B cell (primary cell): ENCODE results near the gene SFXN5. TPM values are rescaled to one million over a fixed set of nuclear protein-coding genes. Genes with fewer than 3 reads are reported as not detected.

ENCODE experiments used
- ATAC-seq: fragments of 200-7000 bp; cut with Tn5 transposase; one replicate; pipeline ENCODE4 v1.10.0; 2021; ENCODE audit warnings: low read depth, mild to moderate bottlenecking, moderate number of reproducible peaks, moderate library complexity
- CTCF ChIA-PET: fragments of 350-600 bp; sonication (Branson Sonifier 250); formaldehyde crosslinking; loops from one replicate; lab custom pipeline; 2021; ENCODE audit warnings: antibody characterized with exemption, inconsistent platforms; lab: Charles Lee
- POLR2A ChIA-PET: fragments of 350-600 bp; sonication (Branson Sonifier 250); formaldehyde crosslinking; loops from one replicate; lab custom pipeline; 2021; ENCODE audit warnings: antibody characterized with exemption; lab: Charles Lee
- DNase-seq: peaks from one replicate; pipeline ENCODE4 v3.0.0; 2013
- H2AFZ ChIP-seq: 2 replicates; pipeline ENCODE4 v1.6.1; 2012; ENCODE audit warnings: mild to moderate bottlenecking, low read depth, low read length; ENCODE audit not compliant: insufficient read depth, poor library complexity, severe bottlenecking
- H3K27ac ChIP-seq, 2 donors: 1 replicate in 1 of 2; 2 replicates in 1 of 2; pipeline ENCODE4 v1.5.1; 2012 to 2013; ENCODE audit warnings: low read length in 2 of 2, mild to moderate bottlenecking in 2 of 2, moderate library complexity in 1 of 2
- H3K27me3 ChIP-seq, 4 experiments: fragments of 200-600 bp in 1 of 4; sonication (generic) in 1 of 4; replicated peaks in 1 of 4; 1 replicate in 2 of 4; 2 replicates in 2 of 4; pipeline versions ENCODE4 v1.6.1 to v1.7.0; 2013 to 2016; ENCODE audit warnings: low read length in 3 of 4, mild to moderate bottlenecking in 2 of 4, mixed read lengths in 1 of 4, moderate library complexity in 1 of 4; ENCODE audit not compliant: insufficient read depth in 4 of 4, control insufficient read depth in 3 of 4; ENCODE audit errors: control extremely low read depth in 1 of 4
- H3K36me3 ChIP-seq, 2 experiments: replicated peaks in 1 of 2; 1 replicate in 1 of 2; 2 replicates in 1 of 2; pipeline versions ENCODE4 v1.6.1 to v1.7.1; 2013; ENCODE audit warnings: low read length in 1 of 2; ENCODE audit not compliant: insufficient read depth in 2 of 2, control insufficient read depth in 1 of 2; ENCODE audit errors: control extremely low read depth in 1 of 2, extremely low read depth in 1 of 2
- H3K4me1 ChIP-seq, 2 donors: fragments of 200-600 bp in 1 of 2; sonication (generic) in 1 of 2; 1 replicate in 1 of 2; 2 replicates in 1 of 2; pipeline versions ENCODE4 v1.5.1 to v1.6.1; 2013 to 2017; ENCODE audit warnings: low read length in 2 of 2; ENCODE audit not compliant: control insufficient read depth in 2 of 2, insufficient read depth in 2 of 2
- H3K4me2 ChIP-seq: replicated peaks from 2 replicates; pipeline ENCODE3; 2012; ENCODE audit warnings: mild to moderate bottlenecking, low read depth, low read length; ENCODE audit not compliant: poor library complexity, severe bottlenecking
- H3K4me3 ChIP-seq, 5 experiments: fragments of 200-600 bp in 1 of 5; sonication (generic) in 1 of 5; 1 replicate in 3 of 5; 2 replicates in 2 of 5; pipeline versions ENCODE4 v1.5.1 to v1.7.0; 2011 to 2016; ENCODE audit warnings: low read length in 4 of 5, mild to moderate bottlenecking in 4 of 5, low read depth in 2 of 5, control low read depth in 1 of 5, moderate library complexity in 1 of 5; ENCODE audit not compliant: insufficient read depth in 1 of 5; ENCODE audit errors: control extremely low read depth in 1 of 5, extremely low read depth in 1 of 5
- H3K79me2 ChIP-seq: fragments of 200-600 bp; sonication (generic); one replicate; pipeline ENCODE4 v1.6.0; 2016; ENCODE audit warnings: low read length; ENCODE audit not compliant: control insufficient read depth, insufficient read depth
- H3K9ac ChIP-seq: fragments of 200-600 bp; sonication (generic); 2 replicates; pipeline ENCODE4 v1.6.1; 2017; ENCODE audit warnings: mild to moderate bottlenecking, low read length, moderate library complexity
- H3K9me3 ChIP-seq, 3 donors: one replicate each; pipeline versions ENCODE4 v1.6.1 to v1.7.1; 2013; ENCODE audit warnings: low read length in 2 of 3; ENCODE audit not compliant: control insufficient read depth in 2 of 3, insufficient read depth in 1 of 3; ENCODE audit errors: control extremely low read depth in 1 of 3
- H4K20me1 ChIP-seq: 2 replicates; pipeline ENCODE4 v1.6.0; 2012; ENCODE audit warnings: mild to moderate bottlenecking, low read length; ENCODE audit not compliant: insufficient read depth, control insufficient read depth, poor library complexity, severe bottlenecking
- H3K27ac Mint-ChIP-seq: one replicate; pipeline ENCODE4 v1.8.0; 2021; ENCODE audit warnings: mixed read lengths
- H3K27me3 Mint-ChIP-seq: one replicate; pipeline ENCODE4 v1.8.0; 2021; ENCODE audit warnings: mixed read lengths
- H3K4me1 Mint-ChIP-seq: one replicate; pipeline ENCODE4 v1.8.0; 2021; ENCODE audit warnings: mixed read lengths
- H3K4me3 Mint-ChIP-seq: one replicate; pipeline ENCODE4 v1.8.0; 2021; ENCODE audit warnings: mixed read lengths
- H3K9me3 Mint-ChIP-seq: one replicate; pipeline ENCODE4 v1.8.0; 2022; ENCODE audit warnings: mixed read lengths; ENCODE audit not compliant: insufficient read depth
- CTCF ChIP-seq: fragments of 200-600 bp; IDR thresholded peaks from one replicate; pipeline ENCODE4 v1.8.0; 2022; ENCODE audit warnings: antibody characterized with exemption, mild to moderate bottlenecking
- EZH2 ChIP-seq: IDR thresholded peaks from 2 replicates; pipeline ENCODE4 v1.6.1; 2012; ENCODE audit warnings: borderline replicate concordance, low read depth, mild to moderate bottlenecking, moderate library complexity, low read length; ENCODE audit not compliant: insufficient read depth, poor library complexity, severe bottlenecking
- WGBS: methylation state at CpG from one replicate; pipeline ENCODE4 v1.1.5; 2013; ENCODE audit warnings: missing lambda C conversion rate; ENCODE audit not compliant: insufficient coverage; 5-methylcytosine and 5-hydroxymethylcytosine counted together
- intact Hi-C: fragments of 100-400 bp; cut with micrococcal nuclease; formaldehyde crosslinking; loops from one replicate; pipeline ENCODE4 v1.10.0; 2022
- polyA plus RNA-seq: library from polyadenylated mRNA; depleted of rRNA; stranded (reverse); fragments of >200 nt; gene quantifications from 2 replicates; pipeline ENCODE4 v1.2.3, GENCODE V29; 2012
- total RNA-seq, 2 donors: library from RNA; stranded (reverse); fragments of 120-200 nt in 1 of 2; gene quantifications; 1 replicate in 1 of 2; 2 replicates in 1 of 2; pipeline versions ENCODE4 v1.2.3 to v1.2.4, GENCODE V29; 2013 to 2022

The SFXN5 gene
- total and polyA plus RNA-seq, 2 donors (not counting 1 experiment from before 2014, with no cell fraction given): 8.0 to 16.9 TPM

DNA sequence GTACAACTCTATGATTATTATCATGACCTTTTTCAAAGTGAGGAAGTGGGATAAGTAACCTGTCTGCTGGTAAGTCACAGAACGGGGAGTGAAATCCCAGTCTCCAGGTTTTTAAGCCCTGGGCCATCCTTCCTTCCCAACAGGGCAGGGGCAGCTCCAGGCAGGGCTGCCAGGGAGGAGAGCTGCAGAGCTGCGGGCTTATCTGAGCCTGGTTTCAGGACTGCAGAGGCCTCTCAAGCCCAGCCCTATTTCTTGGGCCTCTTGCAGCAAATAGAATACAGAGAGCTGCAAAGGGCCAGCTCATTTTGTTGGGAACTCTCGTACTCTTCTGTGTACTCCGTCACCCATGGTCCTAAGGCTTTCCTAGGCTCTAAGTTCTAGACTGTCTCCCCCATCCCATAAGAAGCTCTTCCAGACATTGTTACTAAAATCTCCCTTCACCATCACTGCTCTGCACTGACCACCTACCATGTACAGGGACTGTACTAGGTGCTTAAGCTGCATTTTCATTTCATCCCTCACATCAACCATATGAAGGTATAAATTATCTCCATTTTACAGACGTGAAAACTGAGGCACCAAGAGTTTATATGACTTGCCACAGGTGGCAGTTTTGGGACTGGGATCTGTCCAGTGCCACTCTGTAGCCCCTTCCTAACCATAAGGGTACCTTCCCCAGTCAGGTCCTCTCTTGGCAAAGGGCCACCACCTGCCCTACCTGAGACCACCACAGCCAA, 38.1 kb upstream of the SFXN5 start:
- H3K36me3 ChIP-seq: no peaks in the 10 kb centered on the region

More for the DNA sequence above, 38.1 kb upstream of the SFXN5 start:
- peaks cover 17% of the 10 kb centered on the region in 2 donors for H3K4me1 ChIP-seq
- ATAC-seq: no peak
- Mint-ChIP-seq H3K4me1 (peaks cover 8% of the 10 kb centered on the region), H3K27me3 (peaks cover 3% of the 10 kb centered on the region), H3K4me3 (no peak overlapping the region), H3K27ac (no peak overlapping the region), H3K9me3 (no peaks in the 10 kb centered on the region)
- no peak overlapping the region for H3K9ac ChIP-seq
- intact Hi-C loops: loop anchor here (5.0 kb wide), 3 partner anchors 123 to 1543 kb away; partner anchors contain the start of genes CCT7, EMX1, PRADC1 and SEMA4F
- WGBS: 92% methylated on average over 4 of the region's 5 CpGs
- H3K27me3 ChIP-seq: peaks cover 0 to 23% (median 8%) of the 10 kb centered on the region in 4 experiments
- no peak for DNase-seq
- H3K79me2 ChIP-seq: no peaks in the 10 kb centered on the region
- CTCF ChIA-PET: interaction anchor here (0.8 to 1.9 kb wide), 3 partner anchors 10 to 68 kb away, joined by 3 to 4 read pairs (median 3); no protein-coding TSS in a partner anchor
- H3K4me2 ChIP-seq: no peak overlapping the region
- no peak overlapping the region for H3K4me3 ChIP-seq
- no peaks in the 10 kb centered on the region for H4K20me1 ChIP-seq
- no peak for TF ChIP-seq CTCF
- no peak for TF ChIP-seq EZH2
- no peak overlapping the region for H3K27ac ChIP-seq
- POLR2A ChIA-PET: no interaction called here
- no peak overlapping the region for H2AFZ ChIP-seq
- peaks cover 0 to 10% (median 0%) of the 10 kb centered on the region in 3 donors for H3K9me3 ChIP-seq
